ENCODE results near the gene ADAMTS1.

Gene ADAMTS1

DNA sequence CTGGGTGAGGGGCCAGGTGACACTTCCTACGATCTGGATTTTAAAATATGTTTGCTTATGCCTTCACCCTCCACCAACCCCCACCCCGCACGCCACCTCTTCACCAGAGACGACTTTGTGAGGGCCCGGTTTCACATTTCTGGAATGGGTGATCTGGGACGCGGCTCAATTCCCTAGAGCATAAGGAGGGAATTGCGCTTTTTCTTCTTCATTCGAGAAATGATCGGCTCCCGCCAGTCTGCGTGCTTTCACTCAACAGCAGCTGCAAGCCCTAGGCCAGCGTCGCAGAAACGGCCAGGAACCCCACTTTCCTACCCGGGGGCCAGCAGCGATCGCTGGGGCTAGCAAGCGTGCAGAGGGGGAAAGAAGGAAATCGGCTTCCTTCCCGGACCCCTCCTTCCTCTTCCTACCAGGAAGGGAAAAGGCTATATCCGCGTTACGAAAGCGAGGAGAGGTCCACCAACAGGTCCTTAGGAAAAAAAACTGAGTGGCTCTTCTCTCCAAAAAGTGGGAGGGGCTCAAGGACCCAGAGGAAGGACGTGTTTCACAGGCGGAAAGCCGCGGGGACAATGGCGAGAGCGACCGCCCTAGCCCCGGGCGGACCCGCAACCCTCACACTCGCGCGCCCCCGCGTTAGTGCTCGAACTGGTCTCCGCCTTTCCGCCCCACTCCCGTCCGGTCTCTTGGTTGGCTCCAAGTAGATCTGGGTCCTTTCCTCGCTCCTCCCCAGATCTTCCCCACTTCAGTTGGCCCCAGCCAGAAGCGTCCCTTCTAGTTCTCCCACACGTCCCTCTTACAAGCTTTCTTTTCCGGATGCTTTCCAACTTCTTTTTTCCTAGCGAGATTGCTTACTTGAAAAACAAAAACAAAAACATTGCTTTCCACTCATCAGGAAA is 1.1 kb upstream of the ADAMTS1 start:
- in situ Hi-C loops (cut with HindIII; ENCODE audit: low sequenced_read_pairs): no loop called here
- DNase-seq (ENCODE audit: low read depth, low spot score): peak; percentile 71

DNA sequence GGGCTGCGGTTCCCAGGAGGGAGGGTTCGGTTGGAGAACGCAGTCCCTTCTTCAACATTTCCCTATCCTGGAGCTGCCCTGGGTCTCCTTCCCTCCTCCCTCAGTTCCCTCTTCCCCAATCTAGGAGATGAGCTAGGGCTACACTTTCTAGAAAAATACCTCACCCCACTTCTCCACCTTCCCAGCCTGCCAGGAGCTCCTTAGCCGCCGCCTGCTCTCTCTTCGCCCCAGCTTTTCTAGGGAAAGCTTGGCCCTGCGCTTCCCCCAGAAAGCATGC is 488 bp upstream of the ADAMTS1 start:
- TF ChIP-seq, protein P1, sequence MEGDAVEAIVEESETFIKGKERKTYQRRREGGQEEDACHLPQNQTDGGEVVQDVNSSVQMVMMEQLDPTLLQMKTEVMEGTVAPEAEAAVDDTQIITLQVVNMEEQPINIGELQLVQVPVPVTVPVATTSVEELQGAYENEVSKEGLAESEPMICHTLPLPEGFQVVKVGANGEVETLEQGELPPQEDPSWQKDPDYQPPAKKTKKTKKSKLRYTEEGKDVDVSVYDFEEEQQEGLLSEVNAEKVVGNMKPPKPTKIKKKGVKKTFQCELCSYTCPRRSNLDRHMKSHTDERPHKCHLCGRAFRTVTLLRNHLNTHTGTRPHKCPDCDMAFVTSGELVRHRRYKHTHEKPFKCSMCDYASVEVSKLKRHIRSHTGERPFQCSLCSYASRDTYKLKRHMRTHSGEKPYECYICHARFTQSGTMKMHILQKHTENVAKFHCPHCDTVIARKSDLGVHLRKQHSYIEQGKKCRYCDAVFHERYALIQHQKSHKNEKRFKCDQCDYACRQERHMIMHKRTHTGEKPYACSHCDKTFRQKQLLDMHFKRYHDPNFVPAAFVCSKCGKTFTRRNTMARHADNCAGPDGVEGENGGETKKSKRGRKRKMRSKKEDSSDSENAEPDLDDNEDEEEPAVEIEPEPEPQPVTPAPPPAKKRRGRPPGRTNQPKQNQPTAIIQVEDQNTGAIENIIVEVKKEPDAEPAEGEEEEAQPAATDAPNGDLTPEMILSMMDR (IDR thresholded peaks at IDR 0.05; ENCODE audit: low read depth, low read length): no peak
- in situ Hi-C loops (cut with HindIII; ENCODE audit: low sequenced_read_pairs): no loop called here
- DNase-seq (ENCODE audit: low read depth, low spot score): no peak
- H3K4me3 ChIP-seq (ENCODE audit: low read depth, low read length): peak overlapping the region; percentile 75

More for the DNA sequence above, 1.1 kb upstream of the ADAMTS1 start:
- H3K4me3 ChIP-seq (ENCODE audit: low read depth, low read length): peak overlapping the region; percentile 75
- TF ChIP-seq, protein P1 (IDR thresholded peaks at IDR 0.05; ENCODE audit: low read depth, low read length): peak; percentile 23

DNA sequence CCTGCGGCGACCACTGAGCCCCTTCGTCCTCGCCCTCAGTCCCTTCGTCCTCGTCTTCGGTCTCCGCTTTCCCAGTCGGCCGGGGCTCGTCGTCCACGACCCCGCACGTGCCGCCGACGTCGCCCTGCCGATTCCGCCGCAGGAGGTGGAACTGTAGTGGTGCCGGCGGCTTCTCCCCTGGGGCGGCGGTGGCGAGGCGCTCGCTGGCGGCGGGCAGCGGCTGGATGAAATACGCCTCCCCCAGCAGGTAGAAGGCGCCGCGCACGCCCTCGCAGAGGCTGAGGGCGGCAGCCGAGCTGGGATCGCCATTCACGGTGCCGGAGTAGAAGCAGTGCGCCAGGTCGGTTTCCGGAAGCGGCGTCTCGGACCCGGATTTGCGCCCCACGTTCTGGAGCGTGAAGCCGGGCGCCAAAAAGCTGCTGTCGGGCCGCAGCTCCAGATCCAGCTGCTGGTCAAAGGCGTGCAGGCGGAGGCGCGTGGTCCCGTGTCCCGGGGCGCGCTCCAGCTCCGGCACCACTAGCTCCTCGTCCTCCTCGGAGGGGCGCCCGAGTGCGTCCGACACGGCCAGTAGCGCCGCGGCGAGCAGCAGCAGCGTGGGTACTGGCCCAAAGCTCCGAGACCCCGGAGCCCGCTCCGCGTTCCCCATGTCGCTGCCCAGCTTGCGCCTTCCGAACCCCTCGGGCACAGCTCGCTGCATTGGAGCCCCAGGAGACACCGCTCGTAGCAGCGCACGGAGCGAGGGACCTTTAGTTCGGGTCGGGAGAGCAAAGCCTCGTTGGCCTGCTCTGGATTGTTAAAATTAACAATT is 747 bp downstream of the ADAMTS1 start:
- in situ Hi-C loops (cut with HindIII; ENCODE audit: low sequenced_read_pairs): no loop called here
- peak overlapping the region; percentile 75 for H3K4me3 ChIP-seq (ENCODE audit: low read depth, low read length)
- TF ChIP-seq, protein P1 (IDR thresholded peaks at IDR 0.05; ENCODE audit: low read depth, low read length): peak; percentile 11
- peak; percentile 63 for DNase-seq (ENCODE audit: low read depth, low spot score)

DNA sequence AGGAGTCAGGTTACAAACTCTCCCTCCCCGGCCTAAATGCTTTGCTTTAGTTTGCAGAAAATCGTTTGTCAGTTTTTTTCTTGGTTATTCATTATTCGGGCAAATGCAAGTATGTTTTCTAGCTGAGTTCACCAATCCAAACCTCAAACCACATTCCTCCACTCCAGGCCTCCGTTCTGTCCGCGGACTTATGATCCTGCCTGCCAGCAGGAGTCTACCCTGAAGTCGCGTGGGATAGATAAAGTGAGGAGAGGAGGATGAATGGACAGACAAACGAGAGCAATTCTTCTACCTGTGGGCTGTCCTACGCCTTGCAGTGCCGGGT is 1.3 kb downstream of the ADAMTS1 start:
- DNase-seq (ENCODE audit: low read depth, low spot score): peak; percentile 87
- peak overlapping the region; percentile 75 for H3K4me3 ChIP-seq (ENCODE audit: low read depth, low read length)
- in situ Hi-C loops (cut with HindIII; ENCODE audit: low sequenced_read_pairs): no loop called here
- TF ChIP-seq, protein P1 (IDR thresholded peaks at IDR 0.05; ENCODE audit: low read depth, low read length): peak; percentile 26

DNA sequence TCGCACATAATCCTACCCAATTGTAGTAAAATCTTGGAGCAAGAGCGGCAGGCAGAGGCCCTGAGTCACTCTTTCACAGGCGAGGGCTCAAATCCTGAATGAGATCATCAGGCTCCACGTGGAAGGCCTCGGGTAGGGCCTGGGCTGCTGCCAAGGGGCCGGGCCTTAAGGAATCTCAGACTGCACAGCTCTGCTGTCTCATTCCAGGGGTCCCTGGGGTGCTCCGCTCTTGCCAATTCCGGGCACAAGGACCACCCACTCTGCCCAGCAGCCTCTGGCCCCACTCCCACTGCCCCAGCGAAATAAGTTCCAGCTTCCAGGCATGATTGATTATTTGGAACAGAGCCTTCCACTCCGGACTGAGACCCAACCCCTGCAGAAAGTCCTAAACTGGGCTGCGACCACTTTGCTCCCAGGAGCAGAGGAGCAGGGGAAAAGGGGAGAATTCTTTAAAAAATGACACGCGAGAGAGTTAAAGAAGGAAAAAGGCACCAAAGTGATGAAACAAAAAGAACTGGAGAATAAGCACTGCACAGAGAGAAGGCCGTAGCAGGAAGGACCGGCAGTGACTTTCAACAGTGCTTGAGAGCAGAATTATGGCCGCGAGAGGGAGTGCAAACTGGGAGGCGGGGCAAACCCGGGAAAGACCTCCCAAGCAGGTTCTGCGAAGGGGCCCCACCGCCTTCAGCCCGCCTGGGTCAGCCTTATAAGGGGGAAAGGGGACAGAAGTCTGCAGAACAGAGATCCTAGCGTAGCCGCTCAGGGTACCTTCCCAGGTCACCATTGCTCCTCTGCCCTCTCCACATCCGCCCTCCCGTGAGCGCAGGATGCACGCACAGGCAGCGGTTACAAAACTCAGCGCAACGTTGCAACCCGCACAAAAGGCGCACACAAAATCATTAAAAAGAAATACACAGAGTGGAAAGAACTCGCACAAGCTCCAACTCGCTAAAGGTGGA is 2.0 kb downstream of the ADAMTS1 start:
- in situ Hi-C loops (cut with HindIII; ENCODE audit: low sequenced_read_pairs): no loop called here
- TF ChIP-seq, protein P1 (IDR thresholded peaks at IDR 0.05; ENCODE audit: low read depth, low read length): peak; percentile 31
- H3K4me3 ChIP-seq (ENCODE audit: low read depth, low read length): peak overlapping the region; percentile 75
- peak; percentile 97 for DNase-seq (ENCODE audit: low read depth, low spot score)

DNA sequence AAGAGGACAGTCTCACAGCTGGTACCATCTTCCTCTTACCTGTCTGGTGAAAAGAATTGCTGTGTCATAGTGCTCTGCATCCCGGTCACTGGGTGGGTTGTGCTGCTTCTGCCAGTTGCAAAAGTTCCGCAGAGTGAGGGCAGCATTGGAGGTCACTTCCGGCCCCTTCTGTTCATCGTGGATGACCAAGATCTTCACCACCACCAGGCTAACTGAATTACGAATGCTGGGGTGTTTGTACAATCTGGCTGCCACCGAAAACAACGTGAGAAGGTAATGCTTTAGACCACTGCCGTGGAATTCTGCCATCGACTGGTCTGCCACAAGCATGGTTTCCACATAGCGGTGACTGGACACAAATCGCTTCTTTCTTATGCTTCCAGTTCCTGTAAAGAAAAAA is 2.9 kb downstream of the ADAMTS1 start:
- no peak for DNase-seq (ENCODE audit: low read depth, low spot score)
- TF ChIP-seq, protein P1 (IDR thresholded peaks at IDR 0.05; ENCODE audit: low read depth, low read length): no peak
- H3K4me3 ChIP-seq (ENCODE audit: low read depth, low read length): peak overlapping the region; percentile 75
- in situ Hi-C loops (cut with HindIII; ENCODE audit: low sequenced_read_pairs): no loop called here

Measured in astrocyte of the spinal cord (primary cell).